Transverse colon (tissue), 4 donors: ENCODE measurements around the gene GPR17. TPM values are rescaled to one million over a fixed set of nuclear protein-coding genes. Genes with fewer than 3 reads are reported as not detected.

ENCODE experiments used
- DNase-seq: peaks from one replicate; pipeline ENCODE4 v3.0.0-alpha.2; 2019
- H3K27ac ChIP-seq, 4 donors: fragments of 200-600 bp; sonication (generic); 2 replicates each; pipeline ENCODE4 v1.5.1; 2016 to 2018; ENCODE audit warnings: inconsistent platforms in 4 of 4
- H3K27me3 ChIP-seq: fragments of 200-600 bp; sonication (generic); 2 replicates; pipeline ENCODE4 v1.5.1; 2017; ENCODE audit warnings: inconsistent platforms
- H3K36me3 ChIP-seq, 4 donors: fragments of 200-600 bp; sonication (generic); 2 replicates each; pipeline ENCODE4 v1.5.1; 2017 to 2019; ENCODE audit warnings: inconsistent platforms in 4 of 4
- H3K4me1 ChIP-seq, 4 donors: fragments of 200-600 bp; sonication (generic); 2 replicates each; pipeline ENCODE4 v1.5.1; 2017 to 2020; ENCODE audit warnings: inconsistent platforms in 4 of 4
- H3K4me3 ChIP-seq, 4 donors: fragments of 200-600 bp; sonication (generic); 1 replicate in 1 of 4; 2 replicates in 3 of 4; pipeline versions ENCODE4 v1.5.1 to v1.6.1; 2017 to 2019; ENCODE audit warnings: inconsistent platforms in 4 of 4
- H3K9me3 ChIP-seq, 2 donors: fragments of 200-600 bp; sonication (generic); 2 replicates each; pipeline ENCODE4 v1.5.1; 2017 to 2019; ENCODE audit warnings: inconsistent platforms in 2 of 2
- EP300 ChIP-seq: sonication (generic); formaldehyde crosslinking; IDR thresholded peaks from one replicate; pipeline ENCODE4 v1.6.1; 2017; ENCODE audit warnings: antibody characterized with exemption, low read depth
- POLR2A ChIP-seq: fragments of 450-650 bp; IDR thresholded peaks from one replicate; pipeline ENCODE4 v1.6.1; 2016; ENCODE audit warnings: antibody characterized with exemption, mild to moderate bottlenecking, moderate library complexity
- POLR2AphosphoS5 ChIP-seq, 3 donors: sonication (generic); formaldehyde crosslinking; IDR thresholded peaks; one replicate each; pipeline ENCODE4 v1.6.1; 2016; ENCODE audit warnings: antibody characterized with exemption in 3 of 3
- WGBS, 2 donors: methylation state at CpG; one replicate each; pipeline ENCODE4 v1.1.5; 2018; ENCODE audit warnings: low coverage in 1 of 2; 5-methylcytosine and 5-hydroxymethylcytosine counted together
- in situ Hi-C, 4 donors: fragments of 200-750 bp; cut with MboI; loops; one replicate each; pipeline versions ENCODE4 v1.15.0 to v1.15.1; 2017; ENCODE audit warnings: low sequenced_read_pairs in 3 of 4, low pct_ligation_motif_present in 1 of 4, low pct_unique_long_range_greater_than_20kb in 1 of 4
- intact Hi-C: fragments of 100-400 bp; cut with DNase I; formaldehyde crosslinking; loops from one replicate; pipeline ENCODE4 v1.15.1; 2023; ENCODE audit warnings: low total_unique reads
- total RNA-seq, 4 donors: library from RNA; depleted of rRNA; stranded (reverse); fragments of >200 nt; gene quantifications; one replicate each; pipeline ENCODE4 v1.1.0, GENCODE V29; 2016
- TF ChIP-seq, protein P1 (sequence below), 5 experiments: fragments of 200-600 bp in 3 of 5; fragments of 450-650 bp in 2 of 5; sonication (generic) in 3 of 5; IDR thresholded peaks; 1 replicate in 2 of 5; 2 replicates in 3 of 5; pipeline ENCODE4 v1.5.1; 2016 to 2017; ENCODE audit warnings: antibody characterized with exemption in 5 of 5, inconsistent platforms in 3 of 5, mild to moderate bottlenecking in 2 of 5, moderate library complexity in 1 of 5

GPR17 gene
- total RNA-seq, 4 donors from 2014 or later: 0.14 TPM; not detected in 3

DNA sequence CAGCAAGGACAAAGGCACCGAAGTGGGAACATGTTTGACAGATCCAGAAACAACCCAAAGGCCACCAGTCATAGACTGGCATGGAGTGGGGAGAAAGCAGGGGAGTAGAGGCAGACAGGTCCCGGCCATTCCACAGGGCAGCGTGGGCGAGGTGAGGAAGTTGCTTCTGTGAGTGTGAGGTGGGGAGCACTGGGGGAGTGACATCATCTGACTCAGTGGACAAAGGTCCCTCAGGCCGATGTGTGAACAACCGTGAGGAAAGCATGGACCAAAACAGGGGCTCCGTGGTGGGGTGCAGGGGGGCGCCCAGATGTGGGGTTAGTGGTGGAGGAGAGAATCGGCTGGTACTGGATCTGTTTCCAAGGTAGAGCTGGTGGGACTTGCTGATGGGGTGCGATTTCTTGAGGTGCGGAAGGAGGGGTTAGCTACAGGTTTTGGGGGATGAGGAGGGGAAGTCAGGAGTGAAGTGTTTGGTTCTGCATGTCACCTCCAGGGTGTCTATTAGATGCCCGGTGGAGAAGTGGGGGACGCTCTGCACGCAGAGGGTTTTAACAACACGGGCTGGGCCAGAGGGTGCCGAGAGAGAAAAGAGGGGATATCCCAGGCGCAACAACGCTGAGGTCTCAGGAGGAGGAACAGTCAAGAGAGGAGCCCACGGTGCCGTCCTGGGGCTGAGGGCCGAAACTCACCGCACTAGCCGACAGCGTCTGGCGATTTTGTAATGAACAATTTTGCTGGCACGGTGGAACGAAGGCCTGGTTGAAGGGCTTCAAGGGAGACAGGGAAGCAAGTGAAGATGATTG lies 52.8 kb downstream of the GPR17 start:
- Histone ChIP-seq H3K36me3 (no peaks in the 10 kb centered on the region), H3K4me1 (peaks cover 11 to 28% (median 26%) of the 10 kb centered on the region in 4 donors), H3K9me3 (no peaks in the 10 kb centered on the region), H3K27ac (no peak overlapping the region), H3K27me3 (no peaks in the 10 kb centered on the region), H3K4me3 (no peak overlapping the region)
- no peak for TF ChIP-seq POLR2AphosphoS5 (IDR thresholded peaks at IDR 0.05)
- TF ChIP-seq EP300: no peak
- TF ChIP-seq POLR2A: no peak
- TF ChIP-seq, protein P1, sequence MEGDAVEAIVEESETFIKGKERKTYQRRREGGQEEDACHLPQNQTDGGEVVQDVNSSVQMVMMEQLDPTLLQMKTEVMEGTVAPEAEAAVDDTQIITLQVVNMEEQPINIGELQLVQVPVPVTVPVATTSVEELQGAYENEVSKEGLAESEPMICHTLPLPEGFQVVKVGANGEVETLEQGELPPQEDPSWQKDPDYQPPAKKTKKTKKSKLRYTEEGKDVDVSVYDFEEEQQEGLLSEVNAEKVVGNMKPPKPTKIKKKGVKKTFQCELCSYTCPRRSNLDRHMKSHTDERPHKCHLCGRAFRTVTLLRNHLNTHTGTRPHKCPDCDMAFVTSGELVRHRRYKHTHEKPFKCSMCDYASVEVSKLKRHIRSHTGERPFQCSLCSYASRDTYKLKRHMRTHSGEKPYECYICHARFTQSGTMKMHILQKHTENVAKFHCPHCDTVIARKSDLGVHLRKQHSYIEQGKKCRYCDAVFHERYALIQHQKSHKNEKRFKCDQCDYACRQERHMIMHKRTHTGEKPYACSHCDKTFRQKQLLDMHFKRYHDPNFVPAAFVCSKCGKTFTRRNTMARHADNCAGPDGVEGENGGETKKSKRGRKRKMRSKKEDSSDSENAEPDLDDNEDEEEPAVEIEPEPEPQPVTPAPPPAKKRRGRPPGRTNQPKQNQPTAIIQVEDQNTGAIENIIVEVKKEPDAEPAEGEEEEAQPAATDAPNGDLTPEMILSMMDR (IDR thresholded peaks at IDR 0.05): no peak
- 89 to 93% methylated on average over 11 to 27 of the region's 27 CpGs for WGBS, 2 donors
- no peak for DNase-seq
- in situ Hi-C loops (no loop called here), intact Hi-C loops (no loop called here)

DNA sequence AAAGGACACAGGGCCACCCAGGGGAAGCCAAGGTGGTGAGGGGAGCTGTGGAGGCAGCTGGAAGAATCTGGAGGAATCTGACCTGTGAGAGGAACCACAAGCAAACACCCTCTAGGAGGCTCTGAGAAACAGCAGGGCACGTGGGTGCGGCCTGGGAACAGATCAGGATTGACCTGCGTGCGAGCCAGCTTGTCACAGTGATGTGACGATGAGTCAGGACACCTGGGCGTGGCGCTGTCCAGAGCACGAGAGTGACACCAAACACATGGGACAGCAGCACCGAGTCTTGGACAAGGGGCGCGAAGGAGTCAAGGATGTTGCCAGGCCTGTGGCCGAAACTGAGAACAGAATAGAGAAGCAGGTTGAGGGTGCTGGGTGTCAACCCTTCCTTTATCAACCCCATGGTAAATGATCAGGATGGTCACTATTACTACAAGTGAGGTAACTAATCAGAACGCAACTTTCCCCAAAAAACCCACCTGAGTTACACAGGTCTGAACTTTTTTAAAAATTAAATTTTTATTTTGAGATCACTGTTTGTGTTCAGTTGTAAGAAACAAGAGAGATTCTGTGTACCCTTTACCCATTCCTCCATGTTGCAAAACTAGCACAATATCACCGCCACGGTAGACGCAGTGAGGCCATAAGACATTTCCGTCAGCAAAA lies 54.7 kb downstream of the GPR17 start:
- TF ChIP-seq, protein P1 (IDR thresholded peaks at IDR 0.05): peak in 1 of 5 experiments; percentile 15
- TF ChIP-seq EP300: no peak
- TF ChIP-seq POLR2AphosphoS5 (IDR thresholded peaks at IDR 0.05): peak in 2 of 3 donors; percentile 41 to 62
- H3K9me3 ChIP-seq: no peaks in the 10 kb centered on the region
- H3K27me3 ChIP-seq: no peaks in the 10 kb centered on the region
- in situ Hi-C loops: no loop called here
- H3K36me3 ChIP-seq: no peaks in the 10 kb centered on the region
- peaks cover 11 to 35% (median 21%) of the 10 kb centered on the region in 4 donors for H3K4me1 ChIP-seq
- peak; percentile 90 for DNase-seq
- WGBS, 2 donors: 47 to 56% methylated on average over 15 to 17 of the region's 17 CpGs
- H3K4me3 ChIP-seq: peak overlapping the region; percentile 27 to 89 (median 63)
- intact Hi-C loops: loop anchor here (1.0 kb wide), 1 partner anchor 60 kb away; no protein-coding TSS in a partner anchor
- H3K27ac ChIP-seq: peak overlapping the region; percentile 93 to 99 (median 96)

DNA sequence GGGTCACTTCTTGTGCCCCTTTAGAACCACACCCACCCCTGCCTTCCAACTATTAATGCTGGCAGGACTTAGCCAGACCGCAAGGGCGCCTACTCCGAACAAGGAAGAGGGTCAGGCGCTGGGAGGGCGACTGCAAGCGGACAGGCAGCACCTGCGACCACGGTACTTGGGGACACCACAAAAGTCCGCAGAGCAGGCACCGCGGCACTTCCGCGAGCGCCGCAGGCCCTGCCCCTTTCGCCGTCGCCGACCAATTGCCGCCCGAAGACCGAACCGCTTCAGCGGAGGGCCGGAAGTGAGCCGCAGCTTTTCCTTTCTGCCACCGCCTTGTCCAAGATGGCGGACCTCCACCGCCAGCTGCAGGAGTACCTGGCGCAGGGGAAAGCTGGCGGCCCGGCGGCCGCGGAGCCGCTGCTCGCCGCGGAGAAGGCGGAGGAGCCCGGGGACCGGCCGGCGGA lies 55.3 kb downstream of the GPR17 start, which contains the start of gene SFT2D3:
Gene SFT2D3 (plus strand): TSS at position 305 of the 458 bp plus-strand sequence. CDS start 32 bp downstream, at position 337.
- peak; percentile 95 for DNase-seq
- Histone ChIP-seq H3K4me3 (peak within 1 kb of the TSS; percentile 55 to 89 (median 67)), H3K36me3 (peaks cover 0 to 2% (median under 1%) of the 10 kb centered on the region in 4 donors), H3K9me3 (no peaks in the 10 kb centered on the region), H3K4me1 (peaks cover 11 to 35% (median 20%) of the 10 kb centered on the region in 4 donors), H3K27ac (peak within 1 kb of the TSS; percentile 93 to 99 (median 96)), H3K27me3 (no peaks in the 10 kb centered on the region)
- 0% methylated on average over 3 to 6 of the region's 44 CpGs for WGBS, 2 donors
- intact Hi-C loops: loop anchor here (1.0 kb wide), 1 partner anchor 61 kb away; no protein-coding TSS in a partner anchor
- TF ChIP-seq EP300 (no peak), POLR2AphosphoS5 (IDR thresholded peaks at IDR 0.05) (peak; percentile 85 to 96 (median 94)), POLR2A (peak; percentile 96)
- TF ChIP-seq, protein P1 (IDR thresholded peaks at IDR 0.05): peak in 1 of 5 experiments; percentile 14
- in situ Hi-C loops: no loop called here
